ENCODE results near the gene APOBEC3C.
"Not testable (repeated sequence)": the region's sequence is repeated elsewhere in the genome, so short reads cannot be mapped to it uniquely, and the experiment has no call there.

Gene APOBEC3C

DNA sequence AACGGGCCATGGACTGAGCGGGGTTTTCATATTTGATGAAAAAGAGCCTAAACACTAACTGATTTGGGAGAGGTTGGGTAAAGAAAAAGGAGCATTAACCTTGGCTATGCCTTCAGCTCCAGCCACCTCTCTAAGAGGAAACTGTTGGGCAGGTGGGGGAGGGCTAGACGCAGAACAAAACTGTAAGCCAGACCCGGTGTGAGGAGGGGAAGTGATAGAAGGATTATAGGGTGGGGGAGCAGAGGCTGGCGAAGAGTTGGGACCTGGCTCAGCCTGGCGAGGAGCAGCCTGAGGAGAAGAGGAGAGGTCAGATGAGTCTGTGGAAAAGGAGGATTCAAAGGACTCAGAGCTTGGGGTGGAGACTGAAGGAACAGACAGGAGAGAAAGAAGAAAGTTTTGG, 47.2 kb downstream of the APOBEC3C start:
- DNase-seq (ENCODE audit: low read depth), result not testable (repeated sequence)

DNA sequence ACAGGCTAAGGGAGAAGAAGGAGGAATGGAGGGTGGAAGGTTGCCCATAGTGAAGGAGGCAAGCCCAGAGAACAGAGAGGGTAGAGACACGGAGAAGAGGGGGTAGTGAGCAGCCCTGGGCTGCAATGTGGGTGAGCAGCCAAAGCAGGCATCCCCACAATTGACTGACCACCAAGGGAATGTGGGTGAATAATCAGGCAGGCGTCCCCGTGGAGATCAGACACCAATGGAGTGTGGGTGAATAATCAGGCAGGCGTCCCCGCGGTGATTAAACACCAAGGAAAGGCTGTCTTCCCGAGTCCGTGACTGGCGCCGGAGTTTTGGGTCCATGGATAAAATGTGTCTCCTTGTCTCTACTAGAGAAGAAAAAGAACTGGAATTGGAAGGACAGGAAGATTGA, 47.9 kb downstream of the APOBEC3C start:
- not testable (repeated sequence) for DNase-seq (ENCODE audit: low read depth)

GRCh38 chr22:39063904-39064303, 49.8 kb downstream of the APOBEC3C start:
- DNase-seq (ENCODE audit: low read depth), result not testable (repeated sequence)

DNA sequence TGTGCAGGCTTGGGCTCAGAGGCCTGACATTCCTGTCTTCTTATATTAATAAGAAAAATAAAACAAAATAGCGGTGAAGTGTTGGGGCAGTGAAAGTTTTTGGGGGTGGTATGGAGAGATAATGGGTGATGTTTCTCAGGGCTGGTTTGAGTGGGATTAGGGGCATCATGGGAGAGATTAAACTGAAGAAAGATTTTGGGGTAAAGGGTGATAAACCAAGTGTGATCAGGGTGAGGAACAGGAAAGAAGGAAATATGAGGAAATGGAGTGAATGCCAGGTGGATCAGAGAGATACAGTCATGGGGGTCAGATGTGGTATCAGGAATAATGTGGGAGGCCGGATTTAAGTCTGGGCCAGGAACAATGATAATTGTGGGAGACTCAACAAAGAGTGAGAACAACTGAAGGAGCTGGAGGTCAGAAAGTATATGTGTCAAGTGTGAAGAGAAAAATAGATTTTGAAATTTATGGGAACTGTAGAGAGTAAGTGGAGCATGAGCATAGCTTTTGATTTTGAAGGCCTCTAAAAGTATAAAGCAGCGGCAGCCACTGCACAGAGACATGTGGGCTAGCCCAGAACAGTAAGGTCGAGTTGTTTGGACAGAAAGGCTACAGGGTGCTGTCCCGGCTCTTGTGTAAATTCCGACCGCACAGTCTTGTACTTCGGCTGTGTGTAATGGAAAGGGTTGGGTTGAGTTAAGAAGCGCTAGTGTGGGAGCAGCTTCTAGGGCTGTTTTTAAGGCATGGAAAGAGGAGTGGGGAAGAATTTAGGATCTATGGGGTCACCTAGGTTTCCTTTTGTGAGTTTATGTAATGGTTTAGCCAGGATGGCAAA, 52.6 kb downstream of the APOBEC3C start:
- DNase-seq (ENCODE audit: low read depth), result not testable (repeated sequence)

GRCh38 chr22:39068033-39068785, 54.2 kb downstream of the APOBEC3C start:
- no peak for DNase-seq (ENCODE audit: low read depth)

Data from stimulated activated CD8-positive, alpha-beta memory T cell treated with anti-CD3 and anti-CD28 coated beads, Interleukin-7, amount 100 ng/mL, for 24 hours (primary cell).